ENCODE data around the gene PLXNB3. TPM values are rescaled to one million over a fixed set of nuclear protein-coding genes. Genes with fewer than 3 reads are reported as not detected.

Gene PLXNB3
- total RNA-seq, 1 experiment from 2014 or later: not detected

- H3K9me3 ChIP-seq (ENCODE audit: low read length): no peaks in the 10 kb centered on the region
- H3K4me3 ChIP-seq (ENCODE audit: low read length): no peak overlapping the region
- no peak overlapping the region for H3K9ac ChIP-seq (ENCODE audit: low read length)
- no peaks in the 10 kb centered on the region for H3K4me1 ChIP-seq (ENCODE audit: low read length)
- no peaks in the 10 kb centered on the region for H4K20me1 ChIP-seq (ENCODE audit: insufficient read depth, low read depth, low read length)
- H3K4me2 ChIP-seq (ENCODE audit: low read depth, low read length, poor library complexity, severe bottlenecking): no peak overlapping the region
- no peak overlapping the region for H3K27ac ChIP-seq (ENCODE audit: low read length)
- DNase-seq: no peak
- H3K79me2 ChIP-seq (ENCODE audit: low read length): no peaks in the 10 kb centered on the region
- H3K36me3 ChIP-seq (ENCODE audit: insufficient read depth, low read length): no peaks in the 10 kb centered on the region; the same call in 1 of the 2 replicates
- H3K9me2 ChIP-seq (replicated peaks; ENCODE audit: insufficient read depth, low read length): no peaks in the 10 kb centered on the region
- H2AFZ ChIP-seq (ENCODE audit: low read length): no peak overlapping the region
- no peaks in the 10 kb centered on the region for H3K27me3 ChIP-seq (ENCODE audit: low read length)
Measured at GRCh38 chrX:153801669-153802068, 37.6 kb downstream of the PLXNB3 start.

GRCh38 chrX:153802513-153803045 is 38.5 kb downstream of the PLXNB3 start:
- Histone ChIP-seq H2AFZ (ENCODE audit: low read length) (no peak overlapping the region), H3K4me1 (ENCODE audit: low read length) (no peaks in the 10 kb centered on the region), H4K20me1 (ENCODE audit: insufficient read depth, low read depth, low read length) (no peaks in the 10 kb centered on the region), H3K79me2 (ENCODE audit: low read length) (no peaks in the 10 kb centered on the region), H3K4me3 (ENCODE audit: low read length) (no peak overlapping the region), H3K36me3 (ENCODE audit: insufficient read depth, low read length) (no peaks in the 10 kb centered on the region; the same call in 1 of the 2 replicates), H3K27ac (ENCODE audit: low read length) (no peak overlapping the region), H3K9me2 (replicated peaks; ENCODE audit: insufficient read depth, low read length) (no peaks in the 10 kb centered on the region), H3K27me3 (ENCODE audit: low read length) (no peaks in the 10 kb centered on the region), H3K9me3 (ENCODE audit: low read length) (no peaks in the 10 kb centered on the region), H3K9ac (ENCODE audit: low read length) (no peak overlapping the region), H3K4me2 (ENCODE audit: low read depth, low read length, poor library complexity, severe bottlenecking) (no peak overlapping the region)
- DNase-seq: no peak

- H3K9ac ChIP-seq (ENCODE audit: low read length): no peak overlapping the region
- no peaks in the 10 kb centered on the region for H3K36me3 ChIP-seq (ENCODE audit: insufficient read depth, low read length)
- no peaks in the 10 kb centered on the region for H3K9me3 ChIP-seq (ENCODE audit: low read length)
- H4K20me1 ChIP-seq (ENCODE audit: insufficient read depth, low read depth, low read length): no peaks in the 10 kb centered on the region
- no peak overlapping the region for H3K4me2 ChIP-seq (ENCODE audit: low read depth, low read length, poor library complexity, severe bottlenecking)
- no peak for DNase-seq
- H3K27me3 ChIP-seq (ENCODE audit: low read length): no peaks in the 10 kb centered on the region
- no peak overlapping the region for H3K4me3 ChIP-seq (ENCODE audit: low read length)
- H3K4me1 ChIP-seq (ENCODE audit: low read length): no peaks in the 10 kb centered on the region
- H3K27ac ChIP-seq (ENCODE audit: low read length): no peak overlapping the region
- H3K9me2 ChIP-seq (replicated peaks; ENCODE audit: insufficient read depth, low read length): no peaks in the 10 kb centered on the region
- H2AFZ ChIP-seq (ENCODE audit: low read length): no peak overlapping the region
- no peaks in the 10 kb centered on the region for H3K79me2 ChIP-seq (ENCODE audit: low read length)
Measured at GRCh38 chrX:153803211-153804099, 39.4 kb downstream of the PLXNB3 start.

GRCh38 chrX:153804100-153804595 is 40.1 kb downstream of the PLXNB3 start:
- no peak overlapping the region for H2AFZ ChIP-seq (ENCODE audit: low read length)
- no peaks in the 10 kb centered on the region for H4K20me1 ChIP-seq (ENCODE audit: insufficient read depth, low read depth, low read length)
- DNase-seq: no peak
- H3K4me2 ChIP-seq (ENCODE audit: low read depth, low read length, poor library complexity, severe bottlenecking): no peak overlapping the region
- no peak overlapping the region for H3K9ac ChIP-seq (ENCODE audit: low read length)
- no peaks in the 10 kb centered on the region for H3K27me3 ChIP-seq (ENCODE audit: low read length)
- H3K9me3 ChIP-seq (ENCODE audit: low read length): no peaks in the 10 kb centered on the region
- H3K4me3 ChIP-seq (ENCODE audit: low read length): no peak overlapping the region
- H3K4me1 ChIP-seq (ENCODE audit: low read length): no peaks in the 10 kb centered on the region
- no peaks in the 10 kb centered on the region for H3K9me2 ChIP-seq (replicated peaks; ENCODE audit: insufficient read depth, low read length)
- H3K27ac ChIP-seq (ENCODE audit: low read length): no peak overlapping the region
- H3K36me3 ChIP-seq (ENCODE audit: insufficient read depth, low read length): no peaks in the 10 kb centered on the region
- no peaks in the 10 kb centered on the region for H3K79me2 ChIP-seq (ENCODE audit: low read length)

- H3K4me1 ChIP-seq (ENCODE audit: low read length): no peaks in the 10 kb centered on the region
- no peak overlapping the region for H3K4me3 ChIP-seq (ENCODE audit: low read length)
- H3K9me3 ChIP-seq (ENCODE audit: low read length): no peaks in the 10 kb centered on the region
- no peak overlapping the region for H3K4me2 ChIP-seq (ENCODE audit: low read depth, low read length, poor library complexity, severe bottlenecking)
- no peaks in the 10 kb centered on the region for H4K20me1 ChIP-seq (ENCODE audit: insufficient read depth, low read depth, low read length)
- no peak overlapping the region for H3K27ac ChIP-seq (ENCODE audit: low read length)
- no peaks in the 10 kb centered on the region for H3K79me2 ChIP-seq (ENCODE audit: low read length)
- no peak for DNase-seq
- no peaks in the 10 kb centered on the region for H3K36me3 ChIP-seq (ENCODE audit: insufficient read depth, low read length)
- no peak overlapping the region for H2AFZ ChIP-seq (ENCODE audit: low read length)
- H3K9me2 ChIP-seq (replicated peaks; ENCODE audit: insufficient read depth, low read length): no peaks in the 10 kb centered on the region
- H3K9ac ChIP-seq (ENCODE audit: low read length): no peak overlapping the region
- no peaks in the 10 kb centered on the region for H3K27me3 ChIP-seq (ENCODE audit: low read length)
Measured at GRCh38 chrX:153804621-153805020, 40.6 kb downstream of the PLXNB3 start.

- Histone ChIP-seq H3K36me3 (ENCODE audit: insufficient read depth, low read length) (no peaks in the 10 kb centered on the region), H3K9me2 (replicated peaks; ENCODE audit: insufficient read depth, low read length) (no peaks in the 10 kb centered on the region), H2AFZ (ENCODE audit: low read length) (no peak overlapping the region), H3K4me2 (ENCODE audit: low read depth, low read length, poor library complexity, severe bottlenecking) (no peak overlapping the region), H3K79me2 (ENCODE audit: low read length) (no peaks in the 10 kb centered on the region), H3K4me1 (ENCODE audit: low read length) (no peaks in the 10 kb centered on the region), H3K27ac (ENCODE audit: low read length) (no peak overlapping the region), H3K9me3 (ENCODE audit: low read length) (no peaks in the 10 kb centered on the region), H3K4me3 (ENCODE audit: low read length) (no peak overlapping the region), H3K9ac (ENCODE audit: low read length) (no peak overlapping the region), H4K20me1 (ENCODE audit: insufficient read depth, low read depth, low read length) (no peaks in the 10 kb centered on the region), H3K27me3 (ENCODE audit: low read length) (no peaks in the 10 kb centered on the region)
- DNase-seq: no peak
Measured at GRCh38 chrX:153805436-153805835, 41.4 kb downstream of the PLXNB3 start.

GRCh38 chrX:153806999-153807575 is 43.0 kb downstream of the PLXNB3 start:
- no peak overlapping the region for H2AFZ ChIP-seq (ENCODE audit: low read length)
- H3K4me3 ChIP-seq (ENCODE audit: low read length): no peak overlapping the region
- H4K20me1 ChIP-seq (ENCODE audit: insufficient read depth, low read depth, low read length): no peaks in the 10 kb centered on the region
- H3K9me3 ChIP-seq (ENCODE audit: low read length): no peaks in the 10 kb centered on the region
- H3K9ac ChIP-seq (ENCODE audit: low read length): no peak overlapping the region
- H3K36me3 ChIP-seq (ENCODE audit: insufficient read depth, low read length): no peaks in the 10 kb centered on the region
- no peak overlapping the region for H3K4me2 ChIP-seq (ENCODE audit: low read depth, low read length, poor library complexity, severe bottlenecking)
- no peaks in the 10 kb centered on the region for H3K27me3 ChIP-seq (ENCODE audit: low read length)
- H3K79me2 ChIP-seq (ENCODE audit: low read length): no peaks in the 10 kb centered on the region
- no peaks in the 10 kb centered on the region for H3K9me2 ChIP-seq (replicated peaks; ENCODE audit: insufficient read depth, low read length)
- DNase-seq: no peak
- no peak overlapping the region for H3K27ac ChIP-seq (ENCODE audit: low read length)
- no peaks in the 10 kb centered on the region for H3K4me1 ChIP-seq (ENCODE audit: low read length)

GRCh38 chrX:153807976-153808375 is 43.9 kb downstream of the PLXNB3 start:
- Histone ChIP-seq H3K9ac (ENCODE audit: low read length) (no peak overlapping the region), H3K4me1 (ENCODE audit: low read length) (no peaks in the 10 kb centered on the region), H3K36me3 (ENCODE audit: insufficient read depth, low read length) (no peaks in the 10 kb centered on the region), H3K9me3 (ENCODE audit: low read length) (no peaks in the 10 kb centered on the region), H4K20me1 (ENCODE audit: insufficient read depth, low read depth, low read length) (no peaks in the 10 kb centered on the region), H3K4me2 (ENCODE audit: low read depth, low read length, poor library complexity, severe bottlenecking) (no peak overlapping the region), H2AFZ (ENCODE audit: low read length) (no peak overlapping the region), H3K27me3 (ENCODE audit: low read length) (no peaks in the 10 kb centered on the region), H3K4me3 (ENCODE audit: low read length) (no peak overlapping the region), H3K79me2 (ENCODE audit: low read length) (no peaks in the 10 kb centered on the region), H3K9me2 (replicated peaks; ENCODE audit: insufficient read depth, low read length) (no peaks in the 10 kb centered on the region), H3K27ac (ENCODE audit: low read length) (no peak overlapping the region)
- DNase-seq: no peak

Data from Karpas-422 (cell line).